K562 (cell line): ENCODE results near the gene MRPL54. TPM values are rescaled to one million over a fixed set of nuclear protein-coding genes. Genes with fewer than 3 reads are reported as not detected.

Experiments
- CBFB ChIP-seq: sonication (generic); formaldehyde crosslinking; IDR thresholded peaks from 2 replicates; pipeline ENCODE4 v1.4.0; 2020; ENCODE audit warnings: mild to moderate bottlenecking, missing genetic modification reagents
- CC2D1A ChIP-seq: fragments of 450-650 bp; IDR thresholded peaks from 2 replicates; pipeline ENCODE4 v1.6.1; 2017; ENCODE audit warnings: mild to moderate bottlenecking
- ELF4 ChIP-seq: fragments of 450-650 bp; formaldehyde crosslinking; IDR thresholded peaks from 2 replicates; pipeline ENCODE4 v1.4.0; 2022; ENCODE audit warnings: missing genetic modification characterization
- EP400 ChIP-seq: fragments of 450-650 bp; IDR thresholded peaks from 2 replicates; pipeline ENCODE4 v1.6.1; 2017; ENCODE audit warnings: antibody characterized with exemption, mild to moderate bottlenecking, moderate library complexity
- GABPA ChIP-seq: fragments of 200-800 bp; sonication (Bioruptor generic); conservative IDR thresholded peaks from 2 replicates; pipeline ENCODE4 v1.6.1; 2016; ENCODE audit warnings: low read depth, missing genetic modification characterization, missing compliant biosample characterization
- KLF16 ChIP-seq: IDR thresholded peaks from 2 replicates; pipeline ENCODE4 v1.6.1; 2016; ENCODE audit warnings: antibody characterized with exemption
- LARP7 ChIP-seq: fragments of 450-650 bp; IDR thresholded peaks from 2 replicates; pipeline ENCODE4 v1.6.1; 2016
- MAFK ChIP-seq: IDR thresholded peaks from 2 replicates; pipeline ENCODE4 v1.6.1; 2011; ENCODE audit warnings: low read length, improper control_type of control experiment
- NEUROD1 ChIP-seq: fragments of 150-350 bp; IDR thresholded peaks from 2 replicates; pipeline ENCODE4 v1.6.1; 2014; ENCODE audit warnings: borderline replicate concordance, low read length, low read depth; ENCODE audit not compliant: partially characterized antibody
- NR2C2 ChIP-seq, 2 experiments: fragments of 200-800 bp in 1 of 2; sonication (Bioruptor generic) in 1 of 2; sonication (generic) in 1 of 2; formaldehyde crosslinking in 1 of 2; IDR thresholded peaks; 2 replicates each; pipeline versions ENCODE4 v1.6.1 to v1.8.0; 2016 to 2022; ENCODE audit warnings: mild to moderate bottlenecking in 1 of 2, missing compliant biosample characterization in 1 of 2, missing genetic modification characterization in 1 of 2, missing genetic modification reagents in 1 of 2
- ZNF253 ChIP-seq: fragments of 250-450 bp; sonication (Bioruptor Pico); conservative IDR thresholded peaks from 2 replicates; pipeline ENCODE4 v1.6.1; 2021; ENCODE audit warnings: mild to moderate bottlenecking
- polyA plus RNA-seq, 8 experiments: library from polyadenylated mRNA; depleted of rRNA in 4 of 8; stranded (reverse) in 5 of 8; unstranded in 3 of 8; fragments of >200 nt; fragmentation: Nextera tagmentation in 2 of 8; fragmentation: Illumina TruSeq in 1 of 8; extraction: Ambion mirVana in 2 of 8; extraction: Trizol in 1 of 8; gene quantifications; 2 replicates each; pipeline versions ENCODE4 v1.2.1 to v1.2.3, GENCODE V29; 2011 to 2014; ENCODE audit warnings: inconsistent platforms in 1 of 8, missing spikeins in 1 of 8
- total RNA-seq, 7 experiments: library from RNA; depleted of rRNA in 6 of 7; stranded (reverse); fragments of >200 nt in 6 of 7; fragmentation: Illumina TruSeq in 2 of 7; extraction: Trizol in 2 of 7; gene quantifications; 2 replicates each; pipeline versions ENCODE4 v1.2.1 to v1.2.3, GENCODE V29; 2011 to 2021; ENCODE audit warnings: low replicate concordance in 1 of 7
- TF ChIP-seq, protein P1 (sequence below): fragments of 250-450 bp; sonication (Bioruptor Pico); IDR thresholded peaks from 2 replicates; pipeline ENCODE4 v1.5.0; 2020; ENCODE audit warnings: mild to moderate bottlenecking, borderline replicate concordance
- TF ChIP-seq, protein P2 (sequence below): fragments of 200-800 bp; sonication (Bioruptor generic); IDR thresholded peaks from 2 replicates; pipeline ENCODE4 v1.6.1; 2017; ENCODE audit warnings: missing genetic modification characterization, missing compliant biosample characterization
- TF ChIP-seq, protein P3 (sequence below): fragments of 150-350 bp; IDR thresholded peaks from 2 replicates; pipeline ENCODE4 v1.6.1; 2014; ENCODE audit warnings: low read depth, mild to moderate bottlenecking, low read length, borderline replicate concordance
- TF ChIP-seq, protein P4 (sequence below), 2 experiments: IDR thresholded peaks; 2 replicates each; pipeline ENCODE4 v1.6.1; 2011; ENCODE audit warnings: borderline replicate concordance in 1 of 2, control low read depth in 1 of 2, low read depth in 1 of 2, low read length in 1 of 2, mild to moderate bottlenecking in 1 of 2, mixed read lengths in 1 of 2, moderate library complexity in 1 of 2; ENCODE audit not compliant: insufficient read depth in 1 of 2, insufficient read length in 1 of 2, poor library complexity in 1 of 2, severe bottlenecking in 1 of 2; ENCODE audit errors: extremely low read depth in 1 of 2
- TF ChIP-seq, protein P5 (sequence below): fragments of 450-650 bp; formaldehyde crosslinking; IDR thresholded peaks from 2 replicates; pipeline ENCODE4 v1.4.0; 2020; ENCODE audit warnings: mild to moderate bottlenecking, moderate library complexity

MRPL54 gene
- total and polyA plus RNA-seq, 9 of the 15 experiments (the other 6 are each of a cell fraction or from before 2014, with no cell fraction given), result 3.5 to 120 (median 56.9) TPM

DNA sequence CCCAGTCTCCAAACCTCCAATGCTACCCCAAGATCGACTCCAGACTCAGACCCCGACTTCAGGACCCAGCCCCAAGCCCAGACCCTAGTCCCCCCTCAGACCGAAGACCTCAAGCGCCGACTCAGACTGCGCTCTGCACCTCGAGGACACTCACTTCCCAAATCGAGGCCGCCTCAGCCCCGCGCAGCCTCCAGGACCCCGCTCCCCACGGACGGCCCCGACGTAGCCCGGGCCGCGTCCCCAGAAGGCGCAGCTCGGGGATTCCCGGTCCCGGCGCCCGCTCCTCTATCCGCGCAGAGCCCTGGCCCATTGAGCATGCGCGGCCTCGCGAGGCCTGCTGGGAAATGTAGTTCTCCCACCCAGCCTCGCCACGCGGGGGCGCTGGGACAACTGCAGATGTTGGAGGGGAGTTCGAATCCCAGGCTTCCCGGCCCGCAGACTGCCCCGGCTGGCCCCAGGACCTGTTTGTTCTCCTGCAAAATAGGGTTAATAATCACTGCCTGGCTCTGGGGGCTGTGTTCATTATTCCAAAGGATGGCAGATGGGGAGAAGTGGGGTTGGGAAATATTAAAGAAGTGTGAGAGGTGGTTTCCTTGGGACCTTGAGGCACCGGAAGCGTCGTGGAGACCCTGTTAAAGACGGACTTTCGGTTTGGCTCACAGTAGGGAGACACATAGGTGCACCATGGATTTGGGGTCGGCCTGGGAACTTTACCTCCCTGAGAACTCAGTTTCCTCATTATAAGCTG lies 926 bp upstream of the MRPL54 start, which contains the start of gene APBA3 (continued):
- peak; percentile 66 for TF ChIP-seq NR2C2 (CRISPR knock-in tag; IDR thresholded peaks at IDR 0.05)
- no peak for TF ChIP-seq NR2C2 (tag; IDR thresholded peaks at IDR 0.05)
- TF ChIP-seq, protein P1, sequence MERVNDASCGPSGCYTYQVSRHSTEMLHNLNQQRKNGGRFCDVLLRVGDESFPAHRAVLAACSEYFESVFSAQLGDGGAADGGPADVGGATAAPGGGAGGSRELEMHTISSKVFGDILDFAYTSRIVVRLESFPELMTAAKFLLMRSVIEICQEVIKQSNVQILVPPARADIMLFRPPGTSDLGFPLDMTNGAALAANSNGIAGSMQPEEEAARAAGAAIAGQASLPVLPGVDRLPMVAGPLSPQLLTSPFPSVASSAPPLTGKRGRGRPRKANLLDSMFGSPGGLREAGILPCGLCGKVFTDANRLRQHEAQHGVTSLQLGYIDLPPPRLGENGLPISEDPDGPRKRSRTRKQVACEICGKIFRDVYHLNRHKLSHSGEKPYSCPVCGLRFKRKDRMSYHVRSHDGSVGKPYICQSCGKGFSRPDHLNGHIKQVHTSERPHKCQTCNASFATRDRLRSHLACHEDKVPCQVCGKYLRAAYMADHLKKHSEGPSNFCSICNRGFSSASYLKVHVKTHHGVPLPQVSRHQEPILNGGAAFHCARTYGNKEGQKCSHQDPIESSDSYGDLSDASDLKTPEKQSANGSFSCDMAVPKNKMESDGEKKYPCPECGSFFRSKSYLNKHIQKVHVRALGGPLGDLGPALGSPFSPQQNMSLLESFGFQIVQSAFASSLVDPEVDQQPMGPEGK, result no peak
- TF ChIP-seq, protein P2, sequence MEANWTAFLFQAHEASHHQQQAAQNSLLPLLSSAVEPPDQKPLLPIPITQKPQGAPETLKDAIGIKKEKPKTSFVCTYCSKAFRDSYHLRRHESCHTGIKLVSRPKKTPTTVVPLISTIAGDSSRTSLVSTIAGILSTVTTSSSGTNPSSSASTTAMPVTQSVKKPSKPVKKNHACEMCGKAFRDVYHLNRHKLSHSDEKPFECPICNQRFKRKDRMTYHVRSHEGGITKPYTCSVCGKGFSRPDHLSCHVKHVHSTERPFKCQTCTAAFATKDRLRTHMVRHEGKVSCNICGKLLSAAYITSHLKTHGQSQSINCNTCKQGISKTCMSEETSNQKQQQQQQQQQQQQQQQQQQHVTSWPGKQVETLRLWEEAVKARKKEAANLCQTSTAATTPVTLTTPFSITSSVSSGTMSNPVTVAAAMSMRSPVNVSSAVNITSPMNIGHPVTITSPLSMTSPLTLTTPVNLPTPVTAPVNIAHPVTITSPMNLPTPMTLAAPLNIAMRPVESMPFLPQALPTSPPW, result peak; percentile 67
- TF ChIP-seq, protein P3, sequence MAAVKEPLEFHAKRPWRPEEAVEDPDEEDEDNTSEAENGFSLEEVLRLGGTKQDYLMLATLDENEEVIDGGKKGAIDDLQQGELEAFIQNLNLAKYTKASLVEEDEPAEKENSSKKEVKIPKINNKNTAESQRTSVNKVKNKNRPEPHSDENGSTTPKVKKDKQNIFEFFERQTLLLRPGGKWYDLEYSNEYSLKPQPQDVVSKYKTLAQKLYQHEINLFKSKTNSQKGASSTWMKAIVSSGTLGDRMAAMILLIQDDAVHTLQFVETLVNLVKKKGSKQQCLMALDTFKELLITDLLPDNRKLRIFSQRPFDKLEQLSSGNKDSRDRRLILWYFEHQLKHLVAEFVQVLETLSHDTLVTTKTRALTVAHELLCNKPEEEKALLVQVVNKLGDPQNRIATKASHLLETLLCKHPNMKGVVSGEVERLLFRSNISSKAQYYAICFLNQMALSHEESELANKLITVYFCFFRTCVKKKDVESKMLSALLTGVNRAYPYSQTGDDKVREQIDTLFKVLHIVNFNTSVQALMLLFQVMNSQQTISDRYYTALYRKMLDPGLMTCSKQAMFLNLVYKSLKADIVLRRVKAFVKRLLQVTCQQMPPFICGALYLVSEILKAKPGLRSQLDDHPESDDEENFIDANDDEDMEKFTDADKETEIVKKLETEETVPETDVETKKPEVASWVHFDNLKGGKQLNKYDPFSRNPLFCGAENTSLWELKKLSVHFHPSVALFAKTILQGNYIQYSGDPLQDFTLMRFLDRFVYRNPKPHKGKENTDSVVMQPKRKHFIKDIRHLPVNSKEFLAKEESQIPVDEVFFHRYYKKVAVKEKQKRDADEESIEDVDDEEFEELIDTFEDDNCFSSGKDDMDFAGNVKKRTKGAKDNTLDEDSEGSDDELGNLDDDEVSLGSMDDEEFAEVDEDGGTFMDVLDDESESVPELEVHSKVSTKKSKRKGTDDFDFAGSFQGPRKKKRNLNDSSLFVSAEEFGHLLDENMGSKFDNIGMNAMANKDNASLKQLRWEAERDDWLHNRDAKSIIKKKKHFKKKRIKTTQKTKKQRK, result no peak
- TF ChIP-seq ZNF253 (CRISPR knock-in tag), result no peak
- TF ChIP-seq EP400, result peak; percentile 78
- TF ChIP-seq LARP7, result 0 out of 2 replicates have a peak, but pooled peaks have one; percentile 17
- TF ChIP-seq CC2D1A, result peak; percentile 77
- 0 out of 2 replicates have a peak, but pooled peaks have one; percentile 32 for TF ChIP-seq CBFB (CRISPR knock-in tag)
- no peak for TF ChIP-seq NEUROD1
- TF ChIP-seq ELF4 (CRISPR knock-in tag), result peak; percentile 10; the same call in 1 of the 2 replicates
- peak; percentile 88 for TF ChIP-seq GABPA (tag)
- TF ChIP-seq, protein P4, sequence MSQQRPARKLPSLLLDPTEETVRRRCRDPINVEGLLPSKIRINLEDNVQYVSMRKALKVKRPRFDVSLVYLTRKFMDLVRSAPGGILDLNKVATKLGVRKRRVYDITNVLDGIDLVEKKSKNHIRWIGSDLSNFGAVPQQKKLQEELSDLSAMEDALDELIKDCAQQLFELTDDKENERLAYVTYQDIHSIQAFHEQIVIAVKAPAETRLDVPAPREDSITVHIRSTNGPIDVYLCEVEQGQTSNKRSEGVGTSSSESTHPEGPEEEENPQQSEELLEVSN (IDR thresholded peaks at IDR 0.05; ENCODE audit: borderline replicate concordance in 1 of 2, extremely low read depth in 1 of 2, insufficient read depth in 1 of 2, insufficient read length in 1 of 2, low read depth in 1 of 2, low read length in 1 of 2, poor library complexity in 1 of 2, severe bottlenecking in 1 of 2), result peak in 1 of 2 experiments; percentile 17
- TF ChIP-seq MAFK, result no peak; the same call in 1 of the 2 replicates
- TF ChIP-seq, protein P5, sequence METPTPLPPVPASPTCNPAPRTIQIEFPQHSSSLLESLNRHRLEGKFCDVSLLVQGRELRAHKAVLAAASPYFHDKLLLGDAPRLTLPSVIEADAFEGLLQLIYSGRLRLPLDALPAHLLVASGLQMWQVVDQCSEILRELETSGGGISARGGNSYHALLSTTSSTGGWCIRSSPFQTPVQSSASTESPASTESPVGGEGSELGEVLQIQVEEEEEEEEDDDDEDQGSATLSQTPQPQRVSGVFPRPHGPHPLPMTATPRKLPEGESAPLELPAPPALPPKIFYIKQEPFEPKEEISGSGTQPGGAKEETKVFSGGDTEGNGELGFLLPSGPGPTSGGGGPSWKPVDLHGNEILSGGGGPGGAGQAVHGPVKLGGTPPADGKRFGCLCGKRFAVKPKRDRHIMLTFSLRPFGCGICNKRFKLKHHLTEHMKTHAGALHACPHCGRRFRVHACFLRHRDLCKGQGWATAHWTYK, result peak; percentile 53; the same call in 1 of the 2 replicates
- TF ChIP-seq KLF16, result no peak
